ENCODE data around the gene C2CD4C. TPM values are rescaled to one million over a fixed set of nuclear protein-coding genes. Genes with fewer than 3 reads are reported as not detected.

Gene C2CD4C
- total and polyA plus RNA-seq, 2 donors (not counting 3 experiments of a cell fraction or from before 2014, with no cell fraction given) = 0.25 to 0.38 TPM

DNA sequence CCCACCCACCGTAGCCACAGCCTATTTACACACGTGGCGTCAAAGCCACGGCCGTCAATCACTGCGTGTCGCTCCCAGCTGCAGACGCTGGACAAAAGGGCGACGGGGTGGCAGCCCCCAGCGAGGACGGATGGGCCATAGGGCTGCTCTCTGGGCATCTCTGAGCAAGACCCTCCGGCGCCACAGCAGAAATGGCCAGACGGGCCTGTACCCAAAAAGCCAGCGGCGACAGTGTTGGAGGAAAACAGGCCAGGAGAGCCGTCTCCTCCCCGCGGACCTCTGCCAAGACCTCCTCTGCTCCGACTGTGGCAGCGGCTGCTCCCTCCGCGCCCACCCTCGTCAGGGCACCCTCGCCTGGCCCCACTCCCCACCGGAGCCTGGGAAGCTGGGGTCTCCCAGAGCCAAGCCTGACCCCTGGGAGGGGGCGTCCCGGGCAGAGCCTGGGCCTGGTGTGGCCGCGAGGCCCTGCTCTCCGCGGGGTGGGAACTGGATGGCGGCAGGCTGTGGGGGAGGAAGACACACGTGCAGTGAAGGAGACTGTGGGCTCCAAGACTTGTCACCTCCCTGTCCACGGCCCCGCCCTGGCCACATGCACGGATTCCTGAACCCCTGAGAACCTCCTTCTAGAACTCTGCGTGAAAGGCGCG lies 2.7 kb downstream of the C2CD4C start:
- no peak for TF ChIP-seq JUN (IDR thresholded peaks at IDR 0.05; ENCODE audit: borderline replicate concordance, insufficient read depth, insufficient read length, low read depth)
- TF ChIP-seq FOS (IDR thresholded peaks at IDR 0.05; ENCODE audit: borderline replicate concordance, insufficient read depth, low read length) = no peak
- TF ChIP-seq MYC (IDR thresholded peaks at IDR 0.05; ENCODE audit: low read depth, low read length) = no peak
- no peak for TF ChIP-seq EZH2 (IDR thresholded peaks at IDR 0.05; ENCODE audit: borderline replicate concordance, low read depth, low read length, severe bottlenecking)
- TF ChIP-seq, protein P1, sequence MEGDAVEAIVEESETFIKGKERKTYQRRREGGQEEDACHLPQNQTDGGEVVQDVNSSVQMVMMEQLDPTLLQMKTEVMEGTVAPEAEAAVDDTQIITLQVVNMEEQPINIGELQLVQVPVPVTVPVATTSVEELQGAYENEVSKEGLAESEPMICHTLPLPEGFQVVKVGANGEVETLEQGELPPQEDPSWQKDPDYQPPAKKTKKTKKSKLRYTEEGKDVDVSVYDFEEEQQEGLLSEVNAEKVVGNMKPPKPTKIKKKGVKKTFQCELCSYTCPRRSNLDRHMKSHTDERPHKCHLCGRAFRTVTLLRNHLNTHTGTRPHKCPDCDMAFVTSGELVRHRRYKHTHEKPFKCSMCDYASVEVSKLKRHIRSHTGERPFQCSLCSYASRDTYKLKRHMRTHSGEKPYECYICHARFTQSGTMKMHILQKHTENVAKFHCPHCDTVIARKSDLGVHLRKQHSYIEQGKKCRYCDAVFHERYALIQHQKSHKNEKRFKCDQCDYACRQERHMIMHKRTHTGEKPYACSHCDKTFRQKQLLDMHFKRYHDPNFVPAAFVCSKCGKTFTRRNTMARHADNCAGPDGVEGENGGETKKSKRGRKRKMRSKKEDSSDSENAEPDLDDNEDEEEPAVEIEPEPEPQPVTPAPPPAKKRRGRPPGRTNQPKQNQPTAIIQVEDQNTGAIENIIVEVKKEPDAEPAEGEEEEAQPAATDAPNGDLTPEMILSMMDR (IDR thresholded peaks at IDR 0.05; ENCODE audit: extremely low read depth in 1 of 2, insufficient read depth in 1 of 2, low read depth in 1 of 2, low read length in 2 of 2) = no peak
- no peak for TF ChIP-seq POLR2AphosphoS5 (IDR thresholded peaks at IDR 0.05; ENCODE audit: insufficient read depth, low read depth, low read length)
- TF ChIP-seq, protein P2, sequence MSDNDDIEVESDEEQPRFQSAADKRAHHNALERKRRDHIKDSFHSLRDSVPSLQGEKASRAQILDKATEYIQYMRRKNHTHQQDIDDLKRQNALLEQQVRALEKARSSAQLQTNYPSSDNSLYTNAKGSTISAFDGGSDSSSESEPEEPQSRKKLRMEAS (IDR thresholded peaks at IDR 0.05; ENCODE audit: insufficient read depth, insufficient read length) = no peak
- no peak for TF ChIP-seq GATA2 (IDR thresholded peaks at IDR 0.05; ENCODE audit: insufficient read depth, insufficient read length, low read depth, low read length)
- no peak for TF ChIP-seq POLR2A (IDR thresholded peaks at IDR 0.05; ENCODE audit: low read depth, low read length)
- Histone ChIP-seq H3K27ac (ENCODE audit: insufficient read depth, low read depth, low read length) (no peak overlapping the region), H3K79me2 (ENCODE audit: control insufficient read depth, insufficient read depth, low read length) (no peaks in the 10 kb centered on the region), H3K4me2 (ENCODE audit: insufficient read depth, low read length) (no peak overlapping the region), H3K9me1 (replicated peaks; ENCODE audit: control insufficient read depth, extremely low read depth, insufficient read depth, low read length) (no peaks in the 10 kb centered on the region), H3K4me3 (replicated peaks in 1 of 3; ENCODE audit: insufficient read depth in 1 of 3, low read depth in 1 of 3, low read length in 3 of 3) (no peak overlapping the region), H2AFZ (ENCODE audit: low read depth, low read length) (no peak overlapping the region), H3K4me1 (ENCODE audit: control insufficient read depth, extremely low read depth, insufficient read depth, low read length) (peaks cover 3% of the 10 kb centered on the region), H3K9ac (replicated peaks; ENCODE audit: extremely low read depth, insufficient read depth, low read length) (no peak overlapping the region), H4K20me1 (replicated peaks; ENCODE audit: control insufficient read depth, extremely low read depth, insufficient read depth, low read length) (no peaks in the 10 kb centered on the region), H3K36me3 (ENCODE audit: control insufficient read depth in 2 of 2, extremely low read depth in 1 of 2, insufficient read depth in 2 of 2, low read length in 2 of 2) (no peaks in the 10 kb centered on the region), H3K27me3 (ENCODE audit: control insufficient read depth in 2 of 2, insufficient read depth in 2 of 2, low read length in 2 of 2) (peaks cover 11 to 14% of the 10 kb centered on the region in 2 experiments), H3K9me3 (replicated peaks; ENCODE audit: control insufficient read depth, insufficient read depth, low read length) (no peaks in the 10 kb centered on the region)
- intact Hi-C loops (cut with micrococcal nuclease) (no loop called here), dilution Hi-C loops (cut with MboI; ENCODE audit: extremely low pct_ligation_motif_present, low sequenced_read_pairs) (no loop called here)
- FAIRE-seq (no peak), DNase-seq (ENCODE audit: low read depth, low spot score) (no peak)
- POLR2A ChIA-PET = no interaction called here
- no TSS peak for BruUV-seq (replicated peaks)
- CTCF ChIA-PET = no interaction called here

Data from endothelial cell of umbilical vein (primary cell).